AG04449 (cell line): ENCODE measurements around the gene SHF.

ENCODE experiments used
- CTCF ChIA-PET: fragments of 350-600 bp; formaldehyde crosslinking; extraction: SDS; loops from one replicate; lab custom pipeline; 2021; ENCODE audit warnings: antibody characterized with exemption; lab: Yijun Ruan, JAX
- POLR2A ChIA-PET: fragments of 400-600, 350-600 bp; formaldehyde crosslinking; extraction: SDS; loops from one replicate; lab custom pipeline; 2020; ENCODE audit warnings: antibody characterized with exemption, inconsistent platforms; lab: Yijun Ruan, JAX
- DNase-seq: peaks from one replicate; pipeline ENCODE4 v3.0.0-alpha.2; 2010; ENCODE audit warnings: low read depth, low spot score
- H3K4me3 ChIP-seq: 2 replicates; pipeline ENCODE4 v1.5.1; 2011; ENCODE audit warnings: low read depth, mild to moderate bottlenecking, control low read depth, low read length
- CTCF ChIP-seq: IDR thresholded peaks from one replicate; pipeline ENCODE4 v1.5.1; 2011; ENCODE audit warnings: mild to moderate bottlenecking, moderate library complexity, low read length, control low read depth, inconsistent platforms; ENCODE audit not compliant: insufficient read depth; ENCODE audit errors: missing control alignments

Gene SHF

GRCh38 chr15:45200799-45201556 lies 13.2 kb upstream of the SHF start:
- CTCF ChIA-PET = interaction anchor here (0.8 to 8.4 kb wide), 16 partner anchors 10 to 386 kb away, joined by 3 to 107 read pairs (median 4); partner anchors contain the start of gene SHF
- peak; percentile 26 for DNase-seq
- no peak for TF ChIP-seq CTCF
- peak overlapping the region; percentile 76 for H3K4me3 ChIP-seq
- POLR2A ChIA-PET = interaction anchor here (0.8 to 2.4 kb wide), 4 partner anchors 38 to 299 kb away, joined by 3 to 9 read pairs (median 4); a partner anchor contains a TSS

GRCh38 chr15:45200001-45200798 lies 12.4 kb upstream of the SHF start:
- ChIA-PET CTCF (interaction anchor here (0.8 to 8.4 kb wide), 16 partner anchors 9 to 386 kb away, joined by 3 to 107 read pairs (median 4); partner anchors contain the start of gene SHF), POLR2A (interaction anchor here (0.6 to 2.4 kb wide), 4 partner anchors 12 to 300 kb away, joined by 3 to 9 read pairs (median 3); partner anchors contain the start of gene SHF)
- no peak for TF ChIP-seq CTCF
- peak; percentile 88 for DNase-seq
- H3K4me3 ChIP-seq = peak overlapping the region; percentile 76

GRCh38 chr15:45199136-45199810 lies 11.5 kb upstream of the SHF start:
- TF ChIP-seq CTCF = no peak
- CTCF ChIA-PET = interaction anchor here (0.8 to 8.4 kb wide), 13 partner anchors 8 to 415 kb away, joined by 3 to 107 read pairs (median 4); partner anchors contain the start of gene SHF
- no peak for DNase-seq
- peak overlapping the region; percentile 92 for H3K4me3 ChIP-seq
- POLR2A ChIA-PET = interaction anchor here (2.4 kb wide), 1 partner anchor 36 kb away, joined by 9 read pairs; no protein-coding TSS in a partner anchor

GRCh38 chr15:45198337-45199135 lies 10.8 kb upstream of the SHF start:
- CTCF ChIA-PET = interaction anchor here (0.7 to 8.4 kb wide), 26 partner anchors 9 to 445 kb away, joined by 3 to 107 read pairs (median 4); partner anchors contain the start of gene SHF
- H3K4me3 ChIP-seq = peak overlapping the region; percentile 92
- DNase-seq = peak; percentile 87
- TF ChIP-seq CTCF = peak; percentile 87
- POLR2A ChIA-PET = interaction anchor here (0.7 to 1.1 kb wide), 3 partner anchors 11 to 36 kb away, joined by 4 to 6 read pairs (median 4); partner anchors contain the start of gene SHF

GRCh38 chr15:45197512-45197911 lies 9.7 kb upstream of the SHF start:
- H3K4me3 ChIP-seq = no peak overlapping the region
- DNase-seq = no peak
- ChIA-PET CTCF (interaction anchor here (0.9 to 4.9 kb wide), 18 partner anchors 11 to 446 kb away, joined by 3 to 34 read pairs (median 4); partner anchors contain the start of gene SHF), POLR2A (interaction anchor here (0.7 to 1.1 kb wide), 2 partner anchors 10 to 57 kb away, joined by 4 to 7 read pairs; partner anchors contain the start of gene SHF)
- no peak for TF ChIP-seq CTCF
